ENCODE measurements around the gene TBX1. TPM values are rescaled to one million over a fixed set of nuclear protein-coding genes. Genes with fewer than 3 reads are reported as not detected.

TBX1 gene
- total and polyA plus RNA-seq, 10 of the 15 experiments (the other 5 are each of a cell fraction or from before 2014, with no cell fraction given) = not detected

- TF ChIP-seq CUX1 (IDR thresholded peaks at IDR 0.05; ENCODE audit: insufficient replicate concordance, low read depth, low read length) = no peak
- TF ChIP-seq FOXM1 (IDR thresholded peaks at IDR 0.05; ENCODE audit: low read depth, low read length) = no peak
- TF ChIP-seq CHD2 (IDR thresholded peaks at IDR 0.05; ENCODE audit: borderline replicate concordance, low read depth, low read length) = no peak
- TF ChIP-seq ETV6 (conservative IDR thresholded peaks at IDR 0.05 in 1 of 2, IDR thresholded peaks at IDR 0.05 in 1 of 2; ENCODE audit: borderline replicate concordance in 1 of 2, low read depth in 1 of 2) = no peak
- no peak for TF ChIP-seq TCF7 (IDR thresholded peaks at IDR 0.05; ENCODE audit: borderline replicate concordance)
- TF ChIP-seq EED (IDR thresholded peaks at IDR 0.05; ENCODE audit: low read depth) = no peak
These were observed 41.0 kb upstream of the TBX1 start (continued) for GRCh38 chr22:19719488-19720021.
